Hematopoietic multipotent progenitor cell treated with erythropoietin and hydrocortisone succinate and interleukin-3 and kit ligand, for 15 days (in vitro differentiated cells): ENCODE data around the gene FOSL1.
"Not testable (repeated sequence)": the region's sequence is repeated elsewhere in the genome, so short reads cannot be mapped to it uniquely, and the experiment has no call there.

ENCODE experiments used
- DNase-seq: peaks from one replicate; pipeline ENCODE4 v3.0.0-alpha.2; 2015; ENCODE audit warnings: low spot score

The FOSL1 gene

GRCh38 chr11:65852508-65853245 is 47.5 kb downstream of the FOSL1 start:
- no peak for DNase-seq

GRCh38 chr11:65851811-65852507 is 48.2 kb downstream of the FOSL1 start:
- DNase-seq = no peak

GRCh38 chr11:65851083-65851579 is 49.1 kb downstream of the FOSL1 start:
- no peak for DNase-seq

- no peak for DNase-seq
Measured at GRCh38 chr11:65850217-65851082, 49.7 kb downstream of the FOSL1 start.

GRCh38 chr11:65849771-65850216 is 50.4 kb downstream of the FOSL1 start:
- DNase-seq = no peak

- no peak for DNase-seq
Measured at GRCh38 chr11:65849366-65849765, 50.8 kb downstream of the FOSL1 start.

GRCh38 chr11:65848693-65849092 is 51.5 kb downstream of the FOSL1 start:
- not testable (repeated sequence) for DNase-seq

- DNase-seq = no peak
Measured at GRCh38 chr11:65847746-65848145, 52.4 kb downstream of the FOSL1 start.

GRCh38 chr11:65844231-65844872 is 55.8 kb downstream of the FOSL1 start:
- no peak for DNase-seq

- no peak for DNase-seq
Measured at GRCh38 chr11:65843811-65844210, 56.4 kb downstream of the FOSL1 start.

- no peak for DNase-seq
Measured at GRCh38 chr11:65842144-65842543, 58.0 kb downstream of the FOSL1 start.
